OCI-LY1 (cell line): ENCODE results near the gene RAB18.

ENCODE experiments used
- H2AFZ ChIP-seq: fragments of 200-600 bp; sonication (generic), shearing (Covaris generic); 2 replicates; pipeline ENCODE4 v1.6.0; 2014; ENCODE audit warnings: antibody characterized with exemption, mild to moderate bottlenecking, low read length
- H3F3A ChIP-seq: fragments of 200-600 bp; sonication (generic), shearing (Covaris generic); 2 replicates; pipeline ENCODE4 v1.6.0; 2014; ENCODE audit warnings: mild to moderate bottlenecking, antibody characterized with exemption, low read length, moderate library complexity; ENCODE audit not compliant: insufficient read depth
- H3K27ac ChIP-seq: fragments of 200-600 bp; sonication (generic); 2 replicates; pipeline ENCODE4 v1.5.1; 2014; ENCODE audit warnings: low read length, mixed run types, mild to moderate bottlenecking, low read depth; ENCODE audit not compliant: poor library complexity, severe bottlenecking
- H3K27me3 ChIP-seq: fragments of 200-600 bp; sonication (generic); 2 replicates; pipeline ENCODE4 v1.6.0; 2014; ENCODE audit warnings: antibody characterized with exemption, mild to moderate bottlenecking, low read length, moderate library complexity; ENCODE audit not compliant: insufficient read depth
- H3K36me3 ChIP-seq: fragments of 200-600 bp; sonication (generic); 2 replicates; pipeline ENCODE4 v1.6.1; 2014; ENCODE audit warnings: mild to moderate bottlenecking, antibody characterized with exemption, low read length, moderate library complexity, mixed read lengths; ENCODE audit not compliant: insufficient read depth
- H3K4me1 ChIP-seq: fragments of 200-600 bp; sonication (generic); 2 replicates; pipeline ENCODE4 v1.5.1; 2014; ENCODE audit warnings: mild to moderate bottlenecking, low read length, moderate library complexity; ENCODE audit not compliant: insufficient read depth, severe bottlenecking
- H3K4me2 ChIP-seq: fragments of 200-600 bp; sonication (generic), shearing (Covaris generic); 2 replicates; pipeline ENCODE4 v1.6.1; 2014; ENCODE audit warnings: low read length
- H3K4me3 ChIP-seq: fragments of 200-600 bp; sonication (generic); 2 replicates; pipeline ENCODE4 v1.5.1; 2014; ENCODE audit warnings: low read length, low read depth, mild to moderate bottlenecking, mixed read lengths; ENCODE audit not compliant: poor library complexity, severe bottlenecking
- H3K79me2 ChIP-seq: fragments of 200-600 bp; shearing (Covaris generic); 2 replicates; pipeline ENCODE4 v1.6.1; 2016; ENCODE audit warnings: mixed run types, low read length, mixed read lengths; ENCODE audit not compliant: insufficient read depth
- H3K9ac ChIP-seq: fragments of 200-600 bp; sonication (generic), shearing (Covaris generic); 2 replicates; pipeline ENCODE4 v1.6.1; 2014; ENCODE audit warnings: mild to moderate bottlenecking, low read length, mixed read lengths
- H3K9me2 ChIP-seq: fragments of 200-600 bp; sonication (generic), shearing (Covaris generic); 2 replicates; pipeline ENCODE4 v1.6.1; 2014; ENCODE audit warnings: low read depth, mild to moderate bottlenecking, low read length, mixed read lengths
- H3K9me3 ChIP-seq: fragments of 200-600 bp; shearing (Covaris generic); 2 replicates; pipeline ENCODE4 v1.6.1; 2014; ENCODE audit warnings: low read length, mixed read lengths
- H4K20me1 ChIP-seq: fragments of 200-600 bp; sonication (generic), shearing (Covaris generic); 2 replicates; pipeline ENCODE4 v1.6.0; 2016; ENCODE audit warnings: mild to moderate bottlenecking, low read length; ENCODE audit not compliant: insufficient read depth
- EZH2 ChIP-seq: fragments of 200-600 bp; sonication (generic), shearing (Covaris generic); IDR thresholded peaks from 2 replicates; pipeline ENCODE4 v1.8.0; 2017; ENCODE audit warnings: borderline replicate concordance, mixed run types, mild to moderate bottlenecking, antibody characterized with exemption, low read length, moderate library complexity, mixed read lengths
- TF ChIP-seq, protein P1 (sequence below): fragments of 200-600 bp; sonication (generic), shearing (Covaris generic); IDR thresholded peaks from 2 replicates; pipeline ENCODE4 v1.5.1; 2017; ENCODE audit warnings: mild to moderate bottlenecking, antibody characterized with exemption, low read length, moderate library complexity, mixed read lengths

The RAB18 gene

DNA sequence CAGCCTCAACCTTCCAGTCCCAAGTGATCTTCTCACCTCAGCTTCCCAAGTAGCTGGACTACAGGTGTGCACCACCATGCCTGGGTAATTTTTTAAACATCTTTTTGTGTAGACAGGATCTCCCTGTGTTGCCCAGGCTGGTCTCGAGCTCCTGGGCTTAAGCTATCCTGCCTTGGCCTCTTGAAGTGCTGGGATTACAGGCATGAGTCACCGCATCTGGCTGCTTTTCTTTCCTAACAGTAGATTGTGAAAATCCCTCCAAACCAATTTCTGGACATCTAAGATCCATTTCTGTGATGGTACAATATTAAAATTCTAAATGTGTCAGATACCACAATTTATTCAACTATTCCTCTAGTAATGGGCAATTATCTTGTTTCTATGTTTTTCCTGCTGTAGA lies 38.7 kb downstream of the RAB18 start:
- no peaks in the 10 kb centered on the region for H3F3A ChIP-seq
- H3K9me2 ChIP-seq = no peaks in the 10 kb centered on the region
- H3K79me2 ChIP-seq = no peaks in the 10 kb centered on the region
- no peaks in the 10 kb centered on the region for H4K20me1 ChIP-seq
- TF ChIP-seq EZH2 = no peak
- TF ChIP-seq, protein P1, sequence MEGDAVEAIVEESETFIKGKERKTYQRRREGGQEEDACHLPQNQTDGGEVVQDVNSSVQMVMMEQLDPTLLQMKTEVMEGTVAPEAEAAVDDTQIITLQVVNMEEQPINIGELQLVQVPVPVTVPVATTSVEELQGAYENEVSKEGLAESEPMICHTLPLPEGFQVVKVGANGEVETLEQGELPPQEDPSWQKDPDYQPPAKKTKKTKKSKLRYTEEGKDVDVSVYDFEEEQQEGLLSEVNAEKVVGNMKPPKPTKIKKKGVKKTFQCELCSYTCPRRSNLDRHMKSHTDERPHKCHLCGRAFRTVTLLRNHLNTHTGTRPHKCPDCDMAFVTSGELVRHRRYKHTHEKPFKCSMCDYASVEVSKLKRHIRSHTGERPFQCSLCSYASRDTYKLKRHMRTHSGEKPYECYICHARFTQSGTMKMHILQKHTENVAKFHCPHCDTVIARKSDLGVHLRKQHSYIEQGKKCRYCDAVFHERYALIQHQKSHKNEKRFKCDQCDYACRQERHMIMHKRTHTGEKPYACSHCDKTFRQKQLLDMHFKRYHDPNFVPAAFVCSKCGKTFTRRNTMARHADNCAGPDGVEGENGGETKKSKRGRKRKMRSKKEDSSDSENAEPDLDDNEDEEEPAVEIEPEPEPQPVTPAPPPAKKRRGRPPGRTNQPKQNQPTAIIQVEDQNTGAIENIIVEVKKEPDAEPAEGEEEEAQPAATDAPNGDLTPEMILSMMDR = no peak
- H3K27ac ChIP-seq = no peak overlapping the region
- no peak overlapping the region for H2AFZ ChIP-seq
- no peak overlapping the region for H3K9ac ChIP-seq
- H3K9me3 ChIP-seq = no peaks in the 10 kb centered on the region
- no peaks in the 10 kb centered on the region for H3K27me3 ChIP-seq
- no peak overlapping the region for H3K4me3 ChIP-seq
- H3K4me1 ChIP-seq = no peaks in the 10 kb centered on the region
- H3K36me3 ChIP-seq = peaks cover 28% of the 10 kb centered on the region; the same call in 1 of the 2 replicates
- no peak overlapping the region for H3K4me2 ChIP-seq

DNA sequence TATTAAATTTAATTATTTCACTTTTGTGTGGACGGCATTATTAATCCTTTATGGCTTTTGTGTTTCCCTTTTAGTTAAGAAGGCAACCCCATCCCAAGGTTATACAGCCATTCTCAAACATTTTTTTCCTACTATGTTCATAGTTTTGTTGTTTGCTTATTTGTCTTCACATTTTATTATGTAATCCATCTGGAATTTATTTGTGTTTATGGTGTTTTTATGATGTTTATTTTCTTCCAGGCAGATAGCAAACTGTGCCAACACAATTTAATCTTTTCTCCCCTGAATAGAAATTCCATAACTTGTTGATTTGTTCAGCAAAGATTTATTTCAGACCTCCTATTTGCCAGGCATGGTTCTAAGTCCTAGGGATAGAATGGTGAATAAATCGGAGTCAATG lies 42.9 kb downstream of the RAB18 start:
- no peak overlapping the region for H3K9ac ChIP-seq

DNA sequence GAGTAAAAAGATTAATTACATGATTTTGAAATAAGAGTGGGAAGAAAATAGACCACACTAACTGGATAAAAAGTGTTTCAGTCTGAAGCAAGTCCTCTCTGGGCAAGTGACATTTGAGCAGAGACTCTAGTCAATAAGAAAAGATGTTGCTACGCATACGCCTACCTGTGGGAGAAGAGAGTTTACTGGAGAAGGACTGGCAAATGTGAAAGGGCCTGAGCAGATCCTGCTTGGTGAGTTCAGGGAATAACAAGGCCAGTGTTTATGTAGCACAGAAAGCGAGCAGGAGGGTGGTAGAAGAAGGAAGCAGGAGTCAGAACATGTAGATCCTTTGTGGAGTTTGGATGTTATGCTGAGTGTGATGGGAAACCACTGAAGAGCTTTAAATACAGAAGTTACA lies 43.4 kb downstream of the RAB18 start:
- Histone ChIP-seq H3K27ac (no peak overlapping the region), H3K79me2 (no peaks in the 10 kb centered on the region), H3K36me3 (no peaks in the 10 kb centered on the region), H3K4me1 (no peaks in the 10 kb centered on the region), H3F3A (no peaks in the 10 kb centered on the region), H2AFZ (no peak overlapping the region), H3K9ac (no peak overlapping the region), H4K20me1 (no peaks in the 10 kb centered on the region), H3K9me3 (no peaks in the 10 kb centered on the region), H3K27me3 (no peaks in the 10 kb centered on the region), H3K4me3 (no peak overlapping the region), H3K9me2 (no peaks in the 10 kb centered on the region), H3K4me2 (no peak overlapping the region)
- no peak for TF ChIP-seq EZH2
- TF ChIP-seq, protein P1 = no peak

More for the DNA sequence above, 42.9 kb downstream of the RAB18 start:
- no peaks in the 10 kb centered on the region for H3K4me1 ChIP-seq
- peaks cover under 1% of the 10 kb centered on the region; the same call in 1 of the 2 replicates for H3K36me3 ChIP-seq
- H2AFZ ChIP-seq = no peak overlapping the region
- H3K27me3 ChIP-seq = no peaks in the 10 kb centered on the region
- H3K79me2 ChIP-seq = no peaks in the 10 kb centered on the region
- H3F3A ChIP-seq = no peaks in the 10 kb centered on the region
- no peak overlapping the region for H3K4me3 ChIP-seq
- H3K4me2 ChIP-seq = no peak overlapping the region
- H3K27ac ChIP-seq = no peak overlapping the region
- H3K9me2 ChIP-seq = no peaks in the 10 kb centered on the region
- no peaks in the 10 kb centered on the region for H4K20me1 ChIP-seq
- TF ChIP-seq EZH2 = no peak
- TF ChIP-seq, protein P1 = no peak
- no peaks in the 10 kb centered on the region for H3K9me3 ChIP-seq
